ENCODE data around the gene SERPINA1. TPM values are rescaled to one million over a fixed set of nuclear protein-coding genes. Genes with fewer than 3 reads are reported as not detected.

Gene SERPINA1
- total RNA-seq, 1 donor from 2014 or later: 0.58 TPM

- TF ChIP-seq CTCF (IDR thresholded peaks at IDR 0.05; ENCODE audit: unreplicated experiment): no peak
- H3K27me3 Mint-ChIP-seq (ENCODE audit: low read depth): no peaks in the 10 kb centered on the region
- no peaks in the 10 kb centered on the region for H3K9me3 Mint-ChIP-seq
- no peak for DNase-seq (ENCODE audit: low spot score in 2 of 2, unreplicated experiment in 2 of 2)
- no peak overlapping the region for H3K27ac Mint-ChIP-seq
- H3K4me1 Mint-ChIP-seq: peaks cover 3% of the 10 kb centered on the region
- H3K36me3 Mint-ChIP-seq: no peaks in the 10 kb centered on the region
- no peak overlapping the region for H3K4me3 Mint-ChIP-seq
Observed at GRCh38 chr14:94385553-94386057, 2.8 kb downstream of the SERPINA1 start.

- H3K27ac Mint-ChIP-seq: no peak overlapping the region
- H3K4me3 Mint-ChIP-seq: no peak overlapping the region
- no peak for DNase-seq (ENCODE audit: low spot score in 2 of 2, unreplicated experiment in 2 of 2)
- H3K27me3 Mint-ChIP-seq (ENCODE audit: low read depth): peaks cover 6% of the 10 kb centered on the region
- H3K36me3 Mint-ChIP-seq: no peaks in the 10 kb centered on the region
- no peaks in the 10 kb centered on the region for H3K9me3 Mint-ChIP-seq
- no peaks in the 10 kb centered on the region for H3K4me1 Mint-ChIP-seq
- no peak for TF ChIP-seq CTCF (IDR thresholded peaks at IDR 0.05; ENCODE audit: unreplicated experiment)
Observed at GRCh38 chr14:94384342-94384741, 4.1 kb downstream of the SERPINA1 start.

- no peaks in the 10 kb centered on the region for H3K9me3 Mint-ChIP-seq
- no peak for DNase-seq (ENCODE audit: low spot score in 2 of 2, unreplicated experiment in 2 of 2)
- no peak overlapping the region for H3K4me3 Mint-ChIP-seq
- H3K4me1 Mint-ChIP-seq: no peaks in the 10 kb centered on the region
- H3K36me3 Mint-ChIP-seq: no peaks in the 10 kb centered on the region
- no peak overlapping the region for H3K27ac Mint-ChIP-seq
- peaks cover 6% of the 10 kb centered on the region for H3K27me3 Mint-ChIP-seq (ENCODE audit: low read depth)
- TF ChIP-seq CTCF (IDR thresholded peaks at IDR 0.05; ENCODE audit: unreplicated experiment): no peak
Observed at GRCh38 chr14:94383777-94384176, 4.6 kb downstream of the SERPINA1 start.

GRCh38 chr14:94382716-94383596, 5.4 kb downstream of the SERPINA1 start:
- Mint-ChIP-seq H3K4me1 (no peaks in the 10 kb centered on the region), H3K27me3 (ENCODE audit: low read depth) (peaks cover 6% of the 10 kb centered on the region), H3K36me3 (no peaks in the 10 kb centered on the region), H3K4me3 (no peak overlapping the region), H3K27ac (no peak overlapping the region), H3K9me3 (no peaks in the 10 kb centered on the region)
- no peak for TF ChIP-seq CTCF (IDR thresholded peaks at IDR 0.05; ENCODE audit: unreplicated experiment)
- no peak for DNase-seq (ENCODE audit: low spot score in 2 of 2, unreplicated experiment in 2 of 2)

GRCh38 chr14:94382099-94382715, 6.2 kb downstream of the SERPINA1 start:
- no peak overlapping the region for H3K4me3 Mint-ChIP-seq
- H3K27ac Mint-ChIP-seq: no peak overlapping the region
- DNase-seq (ENCODE audit: low spot score in 2 of 2, unreplicated experiment in 2 of 2): no peak
- no peak for TF ChIP-seq CTCF (IDR thresholded peaks at IDR 0.05; ENCODE audit: unreplicated experiment)
- peaks cover 6% of the 10 kb centered on the region for H3K27me3 Mint-ChIP-seq (ENCODE audit: low read depth)
- no peaks in the 10 kb centered on the region for H3K4me1 Mint-ChIP-seq
- no peaks in the 10 kb centered on the region for H3K36me3 Mint-ChIP-seq
- no peaks in the 10 kb centered on the region for H3K9me3 Mint-ChIP-seq

Measured in mesothelial cell of epicardium (in vitro differentiated cells).